Spleen (tissue), 11 donors: ENCODE data around the gene NFIA. TPM values are rescaled to one million over a fixed set of nuclear protein-coding genes. Genes with fewer than 3 reads are reported as not detected.
"Not testable (repeated sequence)": the region's sequence is repeated elsewhere in the genome, so short reads cannot be mapped to it uniquely, and the experiment has no call there.

Experiments used
- DNase-seq: peaks from one replicate; pipeline ENCODE4 v3.0.0-alpha.2; 2020
- H3K27ac ChIP-seq, 8 donors: fragments of 200-600 bp; sonication (generic) in 7 of 8; 1 replicate in 4 of 8; 2 replicates in 4 of 8; pipeline versions ENCODE4 v1.5.0 to v1.8.0; 2016 to 2021; ENCODE audit warnings: inconsistent platforms in 4 of 8, mild to moderate bottlenecking in 4 of 8, moderate library complexity in 1 of 8
- H3K27me3 ChIP-seq, 7 donors: fragments of 200-600 bp; sonication (generic) in 6 of 7; replicated peaks in 1 of 7; 1 replicate in 4 of 7; 2 replicates in 3 of 7; pipeline versions ENCODE4 v1.5.0 to v1.8.0; 2016 to 2021; ENCODE audit warnings: inconsistent platforms in 3 of 7, mild to moderate bottlenecking in 1 of 7
- H3K36me3 ChIP-seq, 6 donors: fragments of 200-600 bp; sonication (generic) in 5 of 6; 1 replicate in 4 of 6; 2 replicates in 2 of 6; pipeline versions ENCODE4 v1.5.0 to v1.8.0; 2016 to 2021; ENCODE audit warnings: inconsistent platforms in 2 of 6
- H3K4me1 ChIP-seq, 6 donors: fragments of 200-600 bp; sonication (generic) in 5 of 6; 1 replicate in 3 of 6; 2 replicates in 3 of 6; pipeline versions ENCODE4 v1.5.0 to v1.8.0; 2016 to 2021; ENCODE audit warnings: inconsistent platforms in 3 of 6
- H3K4me3 ChIP-seq, 8 donors: fragments of 200-600 bp; sonication (generic) in 7 of 8; 1 replicate in 4 of 8; 2 replicates in 4 of 8; pipeline versions ENCODE4 v1.5.0 to v1.8.0; 2016 to 2021; ENCODE audit warnings: inconsistent platforms in 4 of 8, mild to moderate bottlenecking in 4 of 8, moderate library complexity in 2 of 8
- H3K9me3 ChIP-seq, 8 donors: fragments of 200-600 bp; sonication (generic) in 7 of 8; 1 replicate in 4 of 8; 2 replicates in 4 of 8; pipeline versions ENCODE4 v1.5.0 to v1.8.0; 2016 to 2021; ENCODE audit warnings: inconsistent platforms in 4 of 8
- POLR2A ChIP-seq, 3 donors: fragments of 450-650 bp; IDR thresholded peaks; one replicate each; pipeline ENCODE4 v1.5.1; 2017; ENCODE audit warnings: antibody characterized with exemption in 3 of 3, mild to moderate bottlenecking in 1 of 3
- POLR2AphosphoS5 ChIP-seq, 3 donors: sonication (generic); formaldehyde crosslinking; IDR thresholded peaks; one replicate each; pipeline ENCODE4 v1.5.1; 2017; ENCODE audit warnings: antibody characterized with exemption in 3 of 3
- WGBS, 5 donors: extraction: QIAGEN DNeasy Blood & Tissue Kit in 3 of 5; methylation state at CpG; one replicate each; pipeline versions ENCODE4 v1.1.5 to v1.1.7; 2013 to 2018; 5-methylcytosine and 5-hydroxymethylcytosine counted together
- intact Hi-C: fragments of 100-400 bp; cut with DNase I; formaldehyde crosslinking; loops from one replicate; pipeline ENCODE4 v1.15.0; 2023; ENCODE audit warnings: low total_unique reads
- polyA plus RNA-seq, 3 donors: library from polyadenylated mRNA; stranded (reverse); fragments of 200-250 nt; gene quantifications; one replicate each; pipeline ENCODE4 v1.2.1, GENCODE V29; 2013
- total RNA-seq, 7 donors: library from RNA; depleted of rRNA in 3 of 7; stranded (reverse); fragments of >200 nt in 3 of 7; fragmentation: NEBNext Ultra II Directional in 4 of 7; extraction: Animal tissue kit (Norgen Biotek cat#: 25700) in 4 of 7; gene quantifications; one replicate each; pipeline versions ENCODE4 v1.1.0 to v1.2.1, GENCODE V29; 2016 to 2021
- TF ChIP-seq, protein P1 (sequence below), 11 experiments: fragments of 200-600 bp in 7 of 11; fragments of 450-650 bp in 4 of 11; sonication (generic) in 4 of 11; IDR thresholded peaks in 8 of 11; conservative IDR thresholded peaks in 3 of 11; 1 replicate in 7 of 11; 2 replicates in 4 of 11; pipeline versions ENCODE4 v1.4.0 to v1.8.0; 2016 to 2021; ENCODE audit warnings: antibody characterized with exemption in 11 of 11, inconsistent platforms in 4 of 11, mild to moderate bottlenecking in 1 of 11
- donor health status: healthy with polysubstance abuse.
- donor health status: DM: no; HTN: no; CAD: no; lungs with moderate emphysema.
- donor health status: DM: no; HTN: no; CAD: no.
- donor health status: Bipolar disorder and iron deficiency.
- donor health status: healthy.
- donor health status: DM: no; HTN: no; CAD: no.
- donor health status: DM: yes; HTN: yes; CAD: no.

NFIA gene
- total and polyA plus RNA-seq, 10 donors = 3.1 to 76.8 (median 35.5) TPM

- intact Hi-C loops = no loop called here
Observed at GRCh38 chr1:61125895-61126294, 43.5 kb downstream of the NFIA start.

GRCh38 chr1:61126843-61127242 lies 44.5 kb downstream of the NFIA start:
- DNase-seq, H3K4me3 ChIP-seq, H3K27ac ChIP-seq, H3K9me3 ChIP-seq, H3K27me3 ChIP-seq, intact Hi-C loops, H3K36me3 ChIP-seq: not testable (repeated sequence)
- 94 to 97% (median 96%) methylated on average over 12 of the region's 12 CpGs for WGBS, 5 donors
- peaks cover 0 to 26% (median 3%) of the 10 kb centered on the region in 6 donors for H3K4me1 ChIP-seq

More at GRCh38 chr1:61125895-61126294, 43.5 kb downstream of the NFIA start:
- 64 to 69% (median 65%) methylated on average over 3 of the region's 3 CpGs for WGBS, 5 donors
- TF ChIP-seq, protein P1, sequence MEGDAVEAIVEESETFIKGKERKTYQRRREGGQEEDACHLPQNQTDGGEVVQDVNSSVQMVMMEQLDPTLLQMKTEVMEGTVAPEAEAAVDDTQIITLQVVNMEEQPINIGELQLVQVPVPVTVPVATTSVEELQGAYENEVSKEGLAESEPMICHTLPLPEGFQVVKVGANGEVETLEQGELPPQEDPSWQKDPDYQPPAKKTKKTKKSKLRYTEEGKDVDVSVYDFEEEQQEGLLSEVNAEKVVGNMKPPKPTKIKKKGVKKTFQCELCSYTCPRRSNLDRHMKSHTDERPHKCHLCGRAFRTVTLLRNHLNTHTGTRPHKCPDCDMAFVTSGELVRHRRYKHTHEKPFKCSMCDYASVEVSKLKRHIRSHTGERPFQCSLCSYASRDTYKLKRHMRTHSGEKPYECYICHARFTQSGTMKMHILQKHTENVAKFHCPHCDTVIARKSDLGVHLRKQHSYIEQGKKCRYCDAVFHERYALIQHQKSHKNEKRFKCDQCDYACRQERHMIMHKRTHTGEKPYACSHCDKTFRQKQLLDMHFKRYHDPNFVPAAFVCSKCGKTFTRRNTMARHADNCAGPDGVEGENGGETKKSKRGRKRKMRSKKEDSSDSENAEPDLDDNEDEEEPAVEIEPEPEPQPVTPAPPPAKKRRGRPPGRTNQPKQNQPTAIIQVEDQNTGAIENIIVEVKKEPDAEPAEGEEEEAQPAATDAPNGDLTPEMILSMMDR (IDR thresholded peaks at IDR 0.05 in 8 of 11, conservative IDR thresholded peaks at IDR 0.05 in 3 of 11) = no peak
- no peak for TF ChIP-seq POLR2A (IDR thresholded peaks at IDR 0.05)
- TF ChIP-seq POLR2AphosphoS5 (IDR thresholded peaks at IDR 0.05) = no peak
- Histone ChIP-seq H3K36me3 (no peaks in the 10 kb centered on the region), H3K4me1 (peaks cover 6 to 28% (median 8%) of the 10 kb centered on the region in 6 donors), H3K9me3 (no peaks in the 10 kb centered on the region), H3K4me3 (no peak overlapping the region), H3K27me3 (no peaks in the 10 kb centered on the region), H3K27ac (no peak overlapping the region)
- DNase-seq = no peak

DNA sequence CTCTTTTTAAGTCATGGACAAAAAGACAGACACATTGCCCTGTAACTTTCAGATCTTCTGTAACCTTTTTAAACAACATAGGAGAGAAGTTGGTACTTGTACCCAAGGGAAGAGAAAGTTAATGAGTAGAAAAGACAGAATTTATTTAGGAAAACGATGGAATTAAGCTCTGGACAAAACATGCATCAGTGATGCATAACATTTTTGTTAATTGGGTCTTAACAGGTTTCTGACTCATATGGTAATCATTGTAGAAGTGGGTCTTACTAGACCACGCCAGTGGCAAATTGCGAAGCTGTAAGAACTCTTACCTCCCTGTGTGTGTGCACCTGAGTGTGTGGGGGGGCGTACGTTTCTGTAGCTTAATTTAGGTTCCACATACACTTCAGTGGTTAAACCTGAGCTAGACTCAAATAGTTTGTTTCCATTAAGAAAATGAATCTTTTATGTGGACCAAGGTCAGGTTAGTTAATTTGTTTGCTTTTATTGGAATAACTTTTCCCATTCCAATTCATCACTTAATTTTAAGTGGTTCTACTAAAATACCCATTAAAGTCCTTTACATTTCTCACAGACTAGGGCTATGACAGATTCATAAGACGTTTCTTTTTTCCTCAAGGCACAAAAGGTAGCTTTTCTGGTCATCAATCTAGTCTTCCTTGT lies 48.1 kb downstream of the NFIA start:
- intact Hi-C loops = no loop called here
- Histone ChIP-seq H3K9me3 (no peaks in the 10 kb centered on the region), H3K36me3 (no peaks in the 10 kb centered on the region), H3K4me1 (peaks cover 0 to 27% (median 11%) of the 10 kb centered on the region in 6 donors), H3K27me3 (no peaks in the 10 kb centered on the region), H3K27ac (no peak overlapping the region), H3K4me3 (no peak overlapping the region)
- TF ChIP-seq POLR2AphosphoS5 (IDR thresholded peaks at IDR 0.05) = no peak
- no peak for TF ChIP-seq POLR2A (IDR thresholded peaks at IDR 0.05)
- TF ChIP-seq, protein P1 (IDR thresholded peaks at IDR 0.05 in 8 of 11, conservative IDR thresholded peaks at IDR 0.05 in 3 of 11) = no peak
- DNase-seq = no peak
- 78 to 87% (median 84%) methylated on average over 6 of the region's 6 CpGs for WGBS, 5 donors

DNA sequence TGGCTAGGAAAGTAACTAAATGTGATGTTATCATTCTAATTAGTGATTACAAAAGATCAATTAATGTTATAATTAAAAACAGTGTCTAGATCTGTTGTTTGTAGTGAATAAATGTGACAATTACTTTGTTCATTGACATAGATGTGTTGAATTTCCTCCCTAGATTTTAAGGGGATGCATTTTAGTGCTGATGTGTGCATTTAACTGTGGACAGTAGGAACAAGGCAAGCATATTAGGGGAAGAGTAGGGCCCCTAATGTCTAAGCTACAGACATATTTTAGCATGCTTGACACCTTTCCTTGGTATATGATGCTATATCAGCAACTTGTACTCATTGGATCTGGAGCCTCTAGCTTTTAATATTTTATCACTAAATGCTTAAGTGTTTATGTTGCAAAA lies 48.9 kb downstream of the NFIA start:
- no peaks in the 10 kb centered on the region for H3K36me3 ChIP-seq
- H3K4me1 ChIP-seq = peaks cover 0 to 27% (median 11%) of the 10 kb centered on the region in 6 donors
- H3K4me3 ChIP-seq = no peak overlapping the region
- H3K27ac ChIP-seq = peak overlapping the region in 1 of 8 donors; percentile 72
- no peak for TF ChIP-seq POLR2AphosphoS5 (IDR thresholded peaks at IDR 0.05)
- no peak for TF ChIP-seq POLR2A (IDR thresholded peaks at IDR 0.05)
- TF ChIP-seq, protein P1 (IDR thresholded peaks at IDR 0.05 in 8 of 11, conservative IDR thresholded peaks at IDR 0.05 in 3 of 11) = no peak
- no peaks in the 10 kb centered on the region for H3K9me3 ChIP-seq
- intact Hi-C loops = no loop called here
- no peaks in the 10 kb centered on the region for H3K27me3 ChIP-seq
- DNase-seq = no peak
